Gastroesophageal sphincter (tissue), 4 donors: ENCODE results near the gene ARFGAP2. TPM values are rescaled to one million over a fixed set of nuclear protein-coding genes. Genes with fewer than 3 reads are reported as not detected.
A peak's percentile ranks its signal among the peaks of the same experiment; 100 is the strongest.

Experiments
- ATAC-seq: fragments of 150-250 bp; one replicate; pipeline ENCODE4 v1.9.1; 2016; ENCODE audit warnings: mild to moderate bottlenecking, moderate library complexity
- H3K27ac ChIP-seq, 4 donors: fragments of 200-600 bp; sonication (generic) in 3 of 4; 1 replicate in 3 of 4; 2 replicates in 1 of 4; pipeline ENCODE4 v1.5.1; 2016 to 2019
- H3K27me3 ChIP-seq: fragments of 200-600 bp; sonication (generic); one replicate; pipeline ENCODE4 v1.5.1; 2019
- H3K36me3 ChIP-seq, 2 donors: fragments of 200-600 bp; sonication (generic); one replicate each; pipeline ENCODE4 v1.5.1; 2019; ENCODE audit warnings: control low read depth in 1 of 2
- H3K4me1 ChIP-seq, 3 donors: fragments of 200-600 bp; sonication (generic); 1 replicate in 2 of 3; 2 replicates in 1 of 3; pipeline ENCODE4 v1.5.1; 2016 to 2019; ENCODE audit warnings: control low read depth in 2 of 3
- H3K4me3 ChIP-seq, 2 donors: fragments of 200-600 bp; sonication (generic); one replicate each; pipeline ENCODE4 v1.5.1; 2019; ENCODE audit warnings: mild to moderate bottlenecking in 1 of 2, moderate library complexity in 1 of 2
- H3K9me3 ChIP-seq, 3 donors: fragments of 200-600 bp; sonication (generic); one replicate each; pipeline ENCODE4 v1.5.1; 2017 to 2019; ENCODE audit warnings: control low read depth in 2 of 3
- EP300 ChIP-seq: sonication (generic); formaldehyde crosslinking; IDR thresholded peaks from one replicate; pipeline ENCODE4 v1.6.1; 2017; ENCODE audit warnings: antibody characterized with exemption, mild to moderate bottlenecking
- POLR2A ChIP-seq, 2 donors: fragments of 450-650 bp; IDR thresholded peaks; one replicate each; pipeline ENCODE4 v1.6.1; 2017; ENCODE audit warnings: antibody characterized with exemption in 2 of 2, mild to moderate bottlenecking in 2 of 2, moderate library complexity in 1 of 2
- POLR2AphosphoS5 ChIP-seq: sonication (generic); formaldehyde crosslinking; IDR thresholded peaks from one replicate; pipeline ENCODE4 v1.6.1; 2017; ENCODE audit warnings: antibody characterized with exemption
- WGBS, 2 donors: methylation state at CpG; one replicate each; pipeline ENCODE4 v1.1.5; 2018; ENCODE audit warnings: low coverage in 1 of 2; 5-methylcytosine and 5-hydroxymethylcytosine counted together
- total RNA-seq, 4 donors: library from RNA; depleted of rRNA; stranded (reverse); fragments of >200 nt; gene quantifications; one replicate each; pipeline ENCODE4 v1.1.0, GENCODE V29; 2016
- TF ChIP-seq, protein P1 (sequence below), 4 experiments: fragments of 200-600 bp in 2 of 4; fragments of 450-650 bp in 2 of 4; sonication (generic) in 1 of 4; IDR thresholded peaks; one replicate each; pipeline ENCODE4 v1.5.1; 2017 to 2019; ENCODE audit warnings: antibody characterized with exemption in 4 of 4, mild to moderate bottlenecking in 2 of 4, moderate library complexity in 2 of 4

The ARFGAP2 gene
- total RNA-seq, 4 donors from 2014 or later: 127 to 223 (median 198) TPM

DNA sequence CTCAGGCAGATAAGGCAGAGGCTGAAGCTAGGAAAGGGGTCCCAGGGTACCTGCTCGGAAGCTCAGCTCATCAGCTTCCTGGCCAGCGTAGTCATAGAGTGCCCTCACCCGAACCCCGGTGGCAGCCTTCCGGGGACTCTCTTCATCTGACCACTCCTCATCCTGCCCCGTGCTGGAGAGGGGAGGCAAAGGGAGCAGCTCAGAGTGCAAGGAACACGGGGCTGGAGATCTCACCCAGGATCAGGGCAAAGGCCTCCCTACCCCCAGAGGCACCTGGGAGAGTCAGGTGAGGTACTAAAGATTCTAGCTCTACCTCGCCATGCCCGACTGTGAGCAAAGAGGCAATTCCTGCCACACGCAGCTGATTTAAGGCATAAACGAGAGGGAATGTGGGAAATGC, 1.6 kb upstream of the ARFGAP2 start:
- no peak for ATAC-seq
- Histone ChIP-seq H3K36me3 (peaks cover 0 to 63% of the 10 kb centered on the region in 2 donors), H3K4me3 (no peak overlapping the region), H3K9me3 (no peaks in the 10 kb centered on the region), H3K4me1 (peaks cover 3 to 55% (median 19%) of the 10 kb centered on the region in 3 donors), H3K27me3 (no peaks in the 10 kb centered on the region), H3K27ac (peak overlapping the region; percentile 88 to 99 (median 97))
- TF ChIP-seq POLR2A (IDR thresholded peaks at IDR 0.05) (no peak), POLR2AphosphoS5 (no peak), EP300 (no peak)
- TF ChIP-seq, protein P1, sequence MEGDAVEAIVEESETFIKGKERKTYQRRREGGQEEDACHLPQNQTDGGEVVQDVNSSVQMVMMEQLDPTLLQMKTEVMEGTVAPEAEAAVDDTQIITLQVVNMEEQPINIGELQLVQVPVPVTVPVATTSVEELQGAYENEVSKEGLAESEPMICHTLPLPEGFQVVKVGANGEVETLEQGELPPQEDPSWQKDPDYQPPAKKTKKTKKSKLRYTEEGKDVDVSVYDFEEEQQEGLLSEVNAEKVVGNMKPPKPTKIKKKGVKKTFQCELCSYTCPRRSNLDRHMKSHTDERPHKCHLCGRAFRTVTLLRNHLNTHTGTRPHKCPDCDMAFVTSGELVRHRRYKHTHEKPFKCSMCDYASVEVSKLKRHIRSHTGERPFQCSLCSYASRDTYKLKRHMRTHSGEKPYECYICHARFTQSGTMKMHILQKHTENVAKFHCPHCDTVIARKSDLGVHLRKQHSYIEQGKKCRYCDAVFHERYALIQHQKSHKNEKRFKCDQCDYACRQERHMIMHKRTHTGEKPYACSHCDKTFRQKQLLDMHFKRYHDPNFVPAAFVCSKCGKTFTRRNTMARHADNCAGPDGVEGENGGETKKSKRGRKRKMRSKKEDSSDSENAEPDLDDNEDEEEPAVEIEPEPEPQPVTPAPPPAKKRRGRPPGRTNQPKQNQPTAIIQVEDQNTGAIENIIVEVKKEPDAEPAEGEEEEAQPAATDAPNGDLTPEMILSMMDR (IDR thresholded peaks at IDR 0.05): no peak
- 66 to 83% methylated on average over 2 to 5 of the region's 11 CpGs for WGBS, 2 donors

DNA sequence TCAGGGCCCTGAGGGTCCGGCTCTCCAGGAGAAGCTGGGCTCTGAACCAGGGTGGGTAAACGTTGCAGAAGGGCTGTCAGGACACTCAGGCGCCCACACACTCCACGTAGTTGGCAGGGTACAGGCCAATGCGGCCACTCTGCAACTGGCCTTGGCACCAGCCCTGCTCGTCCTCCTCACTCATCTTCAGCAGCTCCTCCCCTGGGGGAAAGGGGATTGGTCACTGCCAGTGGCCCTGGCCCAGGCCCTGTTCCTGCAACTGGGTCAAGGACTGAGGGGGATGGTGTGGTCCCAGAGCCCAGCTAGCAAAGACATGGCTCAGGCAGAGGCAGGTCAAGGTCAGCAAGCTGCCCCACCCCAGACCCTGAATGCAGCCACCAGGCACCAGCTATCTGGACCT, 1.2 kb upstream of the ARFGAP2 start:
- peaks cover 3 to 55% (median 19%) of the 10 kb centered on the region in 3 donors for H3K4me1 ChIP-seq
- H3K4me3 ChIP-seq: peak overlapping the region in 1 of 2 donors; percentile 84
- ATAC-seq: no peak
- no peak for TF ChIP-seq POLR2AphosphoS5
- TF ChIP-seq, protein P1 (IDR thresholded peaks at IDR 0.05): no peak
- TF ChIP-seq POLR2A (IDR thresholded peaks at IDR 0.05): no peak
- no peak for TF ChIP-seq EP300
- peak overlapping the region; percentile 88 to 99 (median 97) for H3K27ac ChIP-seq
- peaks cover 0 to 65% of the 10 kb centered on the region in 2 donors for H3K36me3 ChIP-seq
- H3K9me3 ChIP-seq: no peaks in the 10 kb centered on the region
- H3K27me3 ChIP-seq: no peaks in the 10 kb centered on the region
- no CpG with 5 or more reads among the region's 6 CpGs for WGBS, 2 donors

DNA sequence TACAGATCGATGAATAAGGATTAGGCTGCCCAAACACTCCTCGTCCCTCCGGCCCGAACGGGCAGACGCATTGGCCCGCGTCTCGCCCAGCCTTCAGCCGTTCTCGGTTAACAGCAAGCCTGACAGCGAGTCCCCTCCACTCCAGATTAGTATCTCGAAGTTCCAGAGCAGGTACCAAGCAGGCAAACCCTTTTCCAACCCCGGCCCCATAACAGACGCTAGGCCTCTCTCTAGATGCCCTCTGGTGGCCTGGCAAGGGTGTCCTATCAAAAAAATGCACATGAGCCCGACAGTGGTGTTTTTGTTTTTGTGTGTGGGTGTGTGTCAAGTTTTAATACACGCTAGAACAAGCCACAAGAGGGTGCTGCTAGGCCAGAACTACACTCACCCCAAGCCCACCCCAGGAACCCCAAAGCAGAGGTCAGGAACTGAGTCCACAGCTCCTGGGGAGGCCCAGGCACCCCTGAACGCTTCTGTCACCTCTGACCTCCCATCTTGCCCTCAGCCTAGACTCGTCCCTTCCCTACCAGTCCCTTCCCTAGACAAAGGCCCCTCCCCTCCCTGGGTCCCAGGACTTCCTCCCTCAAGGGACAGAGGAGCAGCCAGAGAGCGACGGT, 658 bp upstream of the ARFGAP2 start:
- peak; percentile 55 for ATAC-seq
- peaks cover 3 to 55% (median 19%) of the 10 kb centered on the region in 3 donors for H3K4me1 ChIP-seq
- H3K36me3 ChIP-seq: peaks cover 0 to 65% of the 10 kb centered on the region in 2 donors
- H3K4me3 ChIP-seq: peak overlapping the region; percentile 34 to 84
- WGBS, 2 donors: 0% methylated on average over 1 to 5 of the region's 21 CpGs
- TF ChIP-seq, protein P1 (IDR thresholded peaks at IDR 0.05): peak in 3 of 4 experiments; percentile 72 to 81 (median 72)
- TF ChIP-seq POLR2AphosphoS5: peak; percentile 39
- TF ChIP-seq POLR2A (IDR thresholded peaks at IDR 0.05): no peak
- H3K9me3 ChIP-seq: no peaks in the 10 kb centered on the region
- no peaks in the 10 kb centered on the region for H3K27me3 ChIP-seq
- peak overlapping the region; percentile 88 to 99 (median 97) for H3K27ac ChIP-seq

DNA sequence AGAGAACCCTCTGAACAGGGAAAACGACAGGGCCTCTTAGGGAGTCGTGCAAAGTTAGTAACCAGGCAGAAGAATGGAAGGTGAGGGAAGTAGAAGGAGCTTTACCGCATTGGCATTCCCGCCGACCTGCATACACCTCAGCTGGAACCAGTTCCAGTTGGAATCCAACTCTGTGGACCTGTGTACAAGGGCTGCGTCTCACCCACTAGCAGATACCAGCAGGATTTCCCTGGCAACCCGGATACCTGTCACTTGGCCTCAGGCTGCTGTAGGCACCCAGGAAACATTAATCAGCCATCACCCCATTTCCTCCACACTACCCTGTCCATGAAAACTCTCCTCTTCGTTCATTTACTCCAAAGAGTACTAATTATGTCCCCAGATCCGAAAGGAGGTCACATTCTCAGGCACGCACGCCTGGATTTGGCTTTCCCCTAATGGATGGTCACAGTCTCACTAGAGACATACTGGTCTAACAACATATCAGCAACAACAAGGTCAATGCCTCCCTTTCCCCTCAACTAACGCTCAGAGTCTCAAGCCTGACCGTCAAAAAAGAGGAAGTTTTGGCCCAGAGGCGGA, 842 bp downstream of the ARFGAP2 start:
- Histone ChIP-seq H3K4me1 (peaks cover 3 to 68% (median 19%) of the 10 kb centered on the region in 3 donors), H3K36me3 (peaks cover 0 to 72% of the 10 kb centered on the region in 2 donors), H3K27me3 (no peaks in the 10 kb centered on the region), H3K27ac (peak overlapping the region; percentile 68 to 99 (median 97)), H3K4me3 (peak overlapping the region; percentile 84 to 85), H3K9me3 (no peaks in the 10 kb centered on the region)
- WGBS, 2 donors: 28 to 31% methylated on average over 9 to 11 of the region's 14 CpGs
- TF ChIP-seq POLR2A (IDR thresholded peaks at IDR 0.05) (no peak), POLR2AphosphoS5 (no peak), EP300 (no peak)
- ATAC-seq: no peak

DNA sequence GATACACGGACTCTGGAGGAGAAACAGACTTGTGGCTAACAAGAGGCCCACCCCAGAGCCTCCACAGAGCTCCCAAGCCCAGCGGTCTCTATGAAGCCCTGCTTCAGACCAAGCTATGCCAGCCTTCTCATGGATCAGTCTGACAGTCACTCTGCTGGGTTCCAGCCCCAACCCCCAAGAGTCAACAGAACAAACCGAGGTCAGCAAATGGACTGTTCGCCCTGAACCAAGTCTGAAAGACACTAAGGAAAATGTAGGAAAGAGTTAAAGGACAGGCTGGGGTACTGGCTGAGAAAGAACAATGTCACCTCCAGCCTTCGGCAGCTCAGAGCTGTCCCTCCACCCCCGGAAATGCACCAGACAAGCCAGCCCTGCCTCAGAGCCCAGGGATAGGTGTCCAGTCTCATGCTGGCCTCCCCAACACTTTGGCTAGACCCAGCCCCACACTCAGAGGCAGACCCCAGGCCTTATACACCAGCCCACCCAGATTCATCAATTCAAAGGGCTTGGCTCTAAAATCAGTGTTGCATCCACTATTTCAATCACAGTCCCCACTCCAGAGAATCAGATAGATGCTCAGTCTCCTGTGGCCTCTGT, 3.8 kb downstream of the ARFGAP2 start:
- H3K4me3 ChIP-seq: no peak overlapping the region
- ATAC-seq: no peak
- H3K36me3 ChIP-seq: peaks cover 0 to 74% of the 10 kb centered on the region in 2 donors
- peak overlapping the region in 3 of 4 donors; percentile 59 to 68 (median 66) for H3K27ac ChIP-seq
- no peaks in the 10 kb centered on the region for H3K9me3 ChIP-seq
- TF ChIP-seq POLR2AphosphoS5 (no peak), EP300 (no peak), POLR2A (IDR thresholded peaks at IDR 0.05) (no peak)
- TF ChIP-seq, protein P1 (IDR thresholded peaks at IDR 0.05): no peak
- no peaks in the 10 kb centered on the region for H3K27me3 ChIP-seq
- peaks cover 3 to 69% (median 19%) of the 10 kb centered on the region in 3 donors for H3K4me1 ChIP-seq
- WGBS, 2 donors: 84% methylated on average over 4 of the region's 6 CpGs; no CpG with 5 or more reads in 1 of the 2 donors
